Measurements from ENCODE around the gene STK4. TPM values are rescaled to one million over a fixed set of nuclear protein-coding genes. Genes with fewer than 3 reads are reported as not detected.
"Not testable (repeated sequence)": the region's sequence is repeated elsewhere in the genome, so short reads cannot be mapped to it uniquely, and the experiment has no call there.

STK4 gene
- total RNA-seq, 1 donor from 2014 or later: 147 TPM

DNA sequence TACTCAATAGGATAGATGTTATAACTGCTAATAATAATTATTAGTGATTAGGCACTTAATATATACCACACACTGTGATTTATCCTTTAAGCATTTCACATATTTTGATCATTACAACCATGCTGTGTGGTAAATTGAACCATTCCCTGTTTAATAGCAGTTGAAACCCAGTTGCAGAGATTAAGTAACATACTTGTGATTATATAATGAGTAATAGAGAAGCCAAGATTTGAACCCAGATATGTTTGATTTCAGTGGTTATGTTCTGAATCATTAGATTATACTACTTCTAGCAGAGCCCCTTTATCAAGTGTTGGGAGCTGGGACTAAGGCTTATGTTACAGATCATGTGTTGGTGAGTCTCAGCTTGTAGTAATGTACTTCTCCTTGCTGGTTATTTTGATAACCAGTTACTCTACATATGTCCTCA is 44.1 kb downstream of the STK4 start:
- H3K4me3 Mint-ChIP-seq (ENCODE audit: low read depth): no peak overlapping the region
- peaks cover 28% of the 10 kb centered on the region for H3K4me1 Mint-ChIP-seq (ENCODE audit: low read depth)
- peaks cover 74% of the 10 kb centered on the region for H3K36me3 Mint-ChIP-seq (ENCODE audit: low read depth)
- H3K27me3 Mint-ChIP-seq (ENCODE audit: low read depth): no peaks in the 10 kb centered on the region
- DNase-seq (ENCODE audit: low spot score): no peak
- H3K27ac Mint-ChIP-seq: no peak overlapping the region
- H3K9me3 Mint-ChIP-seq: no peaks in the 10 kb centered on the region
- intact Hi-C loops (cut with micrococcal nuclease): no loop called here

DNA sequence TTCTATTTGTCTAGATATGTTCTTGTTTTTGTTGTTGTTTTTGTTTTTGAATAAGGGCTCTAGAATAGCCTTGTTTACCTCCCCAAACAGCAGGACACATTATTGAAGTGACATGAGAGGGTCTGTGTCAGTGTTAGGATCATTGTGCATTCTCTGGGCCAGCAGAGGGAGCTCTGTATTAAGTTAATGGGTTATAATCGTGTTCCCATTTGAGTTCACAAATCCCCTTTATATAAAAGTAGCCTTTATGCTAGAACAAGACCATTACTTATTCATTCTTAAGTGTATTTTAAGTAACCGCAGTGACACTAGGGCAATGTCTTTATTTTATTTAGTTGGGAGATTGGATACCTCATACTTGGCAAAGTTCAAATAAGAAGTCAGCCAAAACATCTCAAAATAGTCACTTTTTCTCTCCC is 44.8 kb downstream of the STK4 start:
- DNase-seq (ENCODE audit: low spot score): no peak
- peak overlapping the region; percentile 14 for H3K27ac Mint-ChIP-seq
- H3K4me1 Mint-ChIP-seq (ENCODE audit: low read depth): peaks cover 34% of the 10 kb centered on the region
- intact Hi-C loops (cut with micrococcal nuclease): no loop called here
- H3K36me3 Mint-ChIP-seq (ENCODE audit: low read depth): peaks cover 75% of the 10 kb centered on the region
- no peaks in the 10 kb centered on the region for H3K27me3 Mint-ChIP-seq (ENCODE audit: low read depth)
- no peak overlapping the region for H3K4me3 Mint-ChIP-seq (ENCODE audit: low read depth)
- H3K9me3 Mint-ChIP-seq: no peaks in the 10 kb centered on the region

DNA sequence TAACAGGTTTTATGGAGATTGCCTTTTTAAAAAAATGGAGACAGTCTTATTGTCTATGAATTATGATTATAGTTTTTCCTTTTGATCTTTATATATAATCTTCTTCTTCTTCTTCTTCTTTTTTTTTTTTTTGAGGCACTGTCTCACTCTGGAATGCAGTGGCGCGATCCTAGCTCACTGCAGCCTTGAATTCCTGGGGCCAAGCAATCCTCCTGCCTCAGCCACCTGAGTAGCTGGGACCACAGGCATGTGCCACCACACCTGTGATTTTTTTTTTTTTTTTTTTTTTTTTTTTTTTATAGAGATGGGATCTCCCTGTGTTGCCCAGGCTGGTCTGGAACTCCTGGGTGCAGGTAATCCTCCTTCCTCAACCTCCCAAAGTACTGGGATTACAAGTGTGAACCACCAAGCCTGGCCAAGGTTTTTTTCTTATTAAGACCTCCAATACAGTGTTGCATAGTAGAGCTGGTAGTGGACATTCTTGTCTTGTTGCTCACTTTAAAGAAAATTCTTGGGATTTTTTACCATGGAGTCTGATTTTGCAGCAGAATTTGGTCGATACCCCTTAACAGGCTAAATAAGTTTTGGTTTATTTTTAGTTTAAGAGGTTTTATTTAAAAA is 46.5 kb downstream of the STK4 start:
- H3K4me3 Mint-ChIP-seq (ENCODE audit: low read depth): no peak overlapping the region
- peaks cover 74% of the 10 kb centered on the region for H3K36me3 Mint-ChIP-seq (ENCODE audit: low read depth)
- intact Hi-C loops (cut with micrococcal nuclease): no loop called here
- no peak for DNase-seq (ENCODE audit: low spot score)
- peaks cover 41% of the 10 kb centered on the region for H3K4me1 Mint-ChIP-seq (ENCODE audit: low read depth)
- no peaks in the 10 kb centered on the region for H3K9me3 Mint-ChIP-seq
- no peaks in the 10 kb centered on the region for H3K27me3 Mint-ChIP-seq (ENCODE audit: low read depth)
- no peak overlapping the region for H3K27ac Mint-ChIP-seq

DNA sequence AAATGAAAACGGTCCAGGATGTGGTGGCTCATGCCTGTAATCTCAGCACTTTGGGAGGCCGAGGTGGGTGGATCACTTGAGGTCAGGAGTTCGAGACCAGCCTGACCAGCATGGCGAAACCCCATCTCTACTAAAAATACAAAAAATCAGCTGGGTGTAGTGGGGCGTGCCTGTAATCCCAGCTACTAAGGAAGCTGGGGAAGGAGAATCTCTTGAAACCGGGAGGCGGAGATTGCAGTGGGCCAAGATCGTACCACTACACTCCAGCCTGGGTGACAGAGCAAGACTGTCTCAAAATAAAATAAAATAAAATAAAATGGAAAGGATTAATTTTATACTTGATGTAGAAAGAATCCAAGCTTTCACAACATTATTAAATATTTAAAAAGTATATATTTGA is 47.8 kb downstream of the STK4 start:
- H3K4me3 Mint-ChIP-seq (ENCODE audit: low read depth); intact Hi-C loops (cut with micrococcal nuclease); H3K9me3 Mint-ChIP-seq; DNase-seq (ENCODE audit: low spot score); H3K27me3 Mint-ChIP-seq (ENCODE audit: low read depth); H3K27ac Mint-ChIP-seq: not testable (repeated sequence)
- Mint-ChIP-seq H3K4me1 (ENCODE audit: low read depth) (peaks cover 41% of the 10 kb centered on the region), H3K36me3 (ENCODE audit: low read depth) (peaks cover 71% of the 10 kb centered on the region)

DNA sequence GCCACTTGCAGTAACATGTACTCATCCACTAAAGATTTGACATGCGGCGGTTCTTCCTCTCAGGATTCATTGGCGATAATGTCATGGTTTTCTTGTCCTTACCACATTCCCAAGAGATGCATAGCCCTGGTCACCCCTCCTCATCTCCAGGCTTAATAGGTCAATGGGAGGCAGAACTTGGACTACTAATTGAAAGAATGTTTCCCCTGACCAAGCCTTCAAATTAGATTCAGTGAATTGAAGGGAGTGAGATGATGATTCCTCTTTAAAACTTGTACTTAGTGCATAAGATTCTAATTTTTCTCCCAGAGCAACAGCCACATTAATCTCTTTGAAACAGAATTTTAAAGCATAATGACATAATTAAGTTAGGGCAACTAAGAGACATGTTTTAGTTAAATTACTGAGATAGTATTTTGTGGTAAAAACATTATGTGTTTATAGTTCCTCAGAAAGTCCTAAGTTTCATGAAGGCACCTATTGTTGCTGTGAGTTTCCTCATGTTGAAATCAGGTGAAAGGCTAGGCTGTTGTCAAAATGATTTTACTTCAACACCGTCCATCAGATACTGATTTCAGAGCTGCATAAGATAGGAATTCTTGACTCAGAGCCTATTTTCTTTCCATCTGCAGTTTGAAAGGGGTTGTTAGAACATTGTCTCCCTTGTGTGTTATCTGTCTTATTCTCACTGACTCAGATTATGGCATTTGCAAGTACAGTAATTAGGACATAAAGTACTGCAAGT is 48.5 kb downstream of the STK4 start:
- intact Hi-C loops (cut with micrococcal nuclease): no loop called here
- Mint-ChIP-seq H3K4me1 (ENCODE audit: low read depth) (peaks cover 39% of the 10 kb centered on the region), H3K36me3 (ENCODE audit: low read depth) (peaks cover 71% of the 10 kb centered on the region), H3K9me3 (no peaks in the 10 kb centered on the region), H3K27ac (peak overlapping the region; percentile 78), H3K27me3 (ENCODE audit: low read depth) (no peaks in the 10 kb centered on the region), H3K4me3 (ENCODE audit: low read depth) (no peak overlapping the region)
- no peak for DNase-seq (ENCODE audit: low spot score)

DNA sequence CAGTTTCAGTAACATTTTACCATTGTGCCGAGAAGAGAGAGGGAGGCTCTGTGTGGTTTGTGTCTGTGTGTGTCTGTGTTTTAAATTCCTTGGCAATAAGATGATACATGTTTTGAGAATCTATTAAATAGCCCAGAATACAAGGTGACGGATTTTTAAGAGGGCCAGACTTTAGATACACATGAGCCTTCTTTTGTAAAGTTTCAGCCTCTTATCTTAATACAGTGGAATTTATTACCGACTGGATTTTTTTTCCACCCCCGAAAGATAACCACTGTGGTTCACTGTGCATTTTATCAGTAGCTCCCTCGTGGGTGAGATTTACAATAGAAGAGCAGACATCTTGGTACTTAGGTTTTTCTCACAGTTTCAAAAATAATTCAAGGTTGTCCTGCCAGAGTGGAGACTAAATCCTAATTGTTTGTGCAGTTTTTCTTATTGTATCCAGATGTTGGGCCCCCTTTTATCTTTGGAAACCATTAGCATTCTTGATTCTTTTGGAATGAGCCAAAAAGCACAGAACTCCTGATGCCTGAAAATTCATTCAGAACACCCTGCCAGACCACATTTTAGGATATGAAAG is 49.9 kb downstream of the STK4 start:
- H3K27ac Mint-ChIP-seq: peak overlapping the region; percentile 78
- peak overlapping the region; percentile 31 for H3K4me3 Mint-ChIP-seq (ENCODE audit: low read depth)
- no peak for DNase-seq (ENCODE audit: low spot score)
- no peaks in the 10 kb centered on the region for H3K27me3 Mint-ChIP-seq (ENCODE audit: low read depth)
- intact Hi-C loops (cut with micrococcal nuclease): no loop called here
- no peaks in the 10 kb centered on the region for H3K9me3 Mint-ChIP-seq
- peaks cover 35% of the 10 kb centered on the region for H3K4me1 Mint-ChIP-seq (ENCODE audit: low read depth)
- peaks cover 71% of the 10 kb centered on the region for H3K36me3 Mint-ChIP-seq (ENCODE audit: low read depth)

DNA sequence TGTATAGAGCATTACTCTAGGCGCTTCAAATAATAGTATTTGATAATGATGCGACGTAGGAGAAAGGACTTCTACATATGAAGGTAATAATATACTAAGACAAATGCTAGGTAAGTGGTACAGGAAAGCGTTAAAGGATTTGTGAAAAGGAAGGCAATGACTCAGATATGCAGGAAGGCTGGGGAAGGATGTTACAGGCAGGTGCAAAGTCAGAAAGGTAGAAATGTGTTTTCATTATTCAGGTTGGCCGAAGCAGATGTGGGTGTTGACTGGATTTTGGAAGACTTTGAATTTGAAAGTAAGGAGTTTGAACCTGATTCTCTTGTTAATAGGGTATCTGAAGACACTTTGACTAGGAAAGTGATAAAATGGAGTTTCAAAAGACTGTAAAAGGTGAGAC is 51.0 kb downstream of the STK4 start:
- DNase-seq (ENCODE audit: low spot score): no peak
- intact Hi-C loops (cut with micrococcal nuclease): no loop called here
- Mint-ChIP-seq H3K27me3 (ENCODE audit: low read depth) (no peaks in the 10 kb centered on the region), H3K4me1 (ENCODE audit: low read depth) (peaks cover 39% of the 10 kb centered on the region), H3K4me3 (ENCODE audit: low read depth) (no peak overlapping the region), H3K36me3 (ENCODE audit: low read depth) (peaks cover 71% of the 10 kb centered on the region), H3K27ac (no peak overlapping the region), H3K9me3 (no peaks in the 10 kb centered on the region)

DNA sequence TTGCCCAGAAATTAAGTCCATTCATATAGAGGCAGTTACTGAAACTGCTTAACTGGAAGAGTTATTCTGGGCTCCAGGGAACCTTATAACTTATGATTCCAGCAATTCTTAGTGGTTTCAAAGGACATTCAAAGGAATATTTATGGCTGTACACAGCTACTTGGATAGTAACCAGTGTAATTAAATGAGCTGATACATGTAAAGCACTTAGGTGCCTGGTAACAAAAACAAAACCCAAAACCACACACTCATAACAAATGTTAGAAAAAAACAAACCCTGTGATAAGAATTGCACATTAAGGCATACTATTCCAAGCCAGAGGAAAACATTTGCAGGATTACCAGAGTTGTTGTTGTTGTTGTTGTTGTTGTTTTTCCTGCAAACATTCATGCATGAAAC is 51.5 kb downstream of the STK4 start:
- Mint-ChIP-seq H3K36me3 (ENCODE audit: low read depth) (peaks cover 75% of the 10 kb centered on the region), H3K9me3 (no peaks in the 10 kb centered on the region), H3K4me3 (ENCODE audit: low read depth) (no peak overlapping the region), H3K4me1 (ENCODE audit: low read depth) (peaks cover 39% of the 10 kb centered on the region), H3K27me3 (ENCODE audit: low read depth) (no peaks in the 10 kb centered on the region), H3K27ac (no peak overlapping the region)
- intact Hi-C loops (cut with micrococcal nuclease): no loop called here
- DNase-seq (ENCODE audit: low spot score): no peak

DNA sequence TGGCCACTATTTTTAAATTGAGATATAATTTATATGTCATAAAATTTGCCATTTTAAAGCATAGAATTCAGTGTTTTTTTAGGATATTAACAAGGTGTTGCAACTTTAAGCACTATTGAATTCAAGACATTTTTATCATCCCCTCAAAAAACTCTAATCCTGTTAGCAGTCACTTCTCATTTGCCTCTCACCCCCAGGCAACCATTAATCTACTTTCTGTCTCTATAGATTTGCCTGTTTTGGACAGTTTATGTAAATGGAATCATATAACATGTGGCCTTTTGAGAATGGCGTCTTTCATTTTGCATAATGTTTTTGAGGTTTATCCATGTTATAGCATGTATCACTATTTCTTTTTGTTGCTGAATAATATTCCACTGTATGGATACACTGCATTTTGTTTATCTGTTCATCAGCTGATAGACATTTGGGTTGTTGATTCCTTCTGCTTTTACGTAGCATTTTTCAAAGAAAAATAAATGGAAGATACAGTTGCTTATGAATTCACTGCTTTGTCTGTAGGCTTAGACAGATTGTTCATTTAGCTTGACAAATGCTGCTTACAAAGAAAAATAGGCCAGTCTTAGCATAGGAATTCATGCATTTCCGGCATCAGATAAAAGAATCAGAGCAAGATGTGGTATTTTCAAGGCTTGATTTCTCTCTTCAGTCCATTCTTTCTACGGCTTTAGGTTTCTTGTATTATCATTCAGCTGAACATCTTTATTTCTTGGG is 52.9 kb downstream of the STK4 start:
- H3K27ac Mint-ChIP-seq: no peak overlapping the region
- peaks cover 76% of the 10 kb centered on the region for H3K36me3 Mint-ChIP-seq (ENCODE audit: low read depth)
- peaks cover 43% of the 10 kb centered on the region for H3K4me1 Mint-ChIP-seq (ENCODE audit: low read depth)

DNA sequence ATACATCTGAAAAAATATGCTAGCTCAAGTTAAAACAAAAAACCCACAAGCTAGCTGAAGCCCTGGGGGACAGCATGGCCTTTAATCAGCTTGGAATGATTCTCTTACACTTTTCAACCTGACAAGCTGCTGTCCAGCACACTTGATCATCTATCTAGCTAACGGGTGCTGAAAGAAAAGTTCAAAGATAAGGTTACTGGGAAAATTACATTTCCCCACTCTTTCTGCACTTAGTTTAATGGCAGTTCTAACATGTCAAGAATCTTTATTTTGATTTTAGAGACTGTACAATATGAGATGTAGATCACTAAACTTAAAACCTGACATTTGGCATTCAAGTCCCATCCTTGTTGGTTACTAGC is 53.4 kb downstream of the STK4 start:
- H3K27me3 Mint-ChIP-seq (ENCODE audit: low read depth): no peaks in the 10 kb centered on the region
- intact Hi-C loops (cut with micrococcal nuclease): no loop called here
- no peak for DNase-seq (ENCODE audit: low spot score)
- H3K27ac Mint-ChIP-seq: no peak overlapping the region
- H3K4me3 Mint-ChIP-seq (ENCODE audit: low read depth): no peak overlapping the region
- H3K9me3 Mint-ChIP-seq: no peaks in the 10 kb centered on the region
- peaks cover 41% of the 10 kb centered on the region for H3K4me1 Mint-ChIP-seq (ENCODE audit: low read depth)
- H3K36me3 Mint-ChIP-seq (ENCODE audit: low read depth): peaks cover 78% of the 10 kb centered on the region

More for the DNA sequence above, 52.9 kb downstream of the STK4 start:
- DNase-seq (ENCODE audit: low spot score): no peak
- Mint-ChIP-seq H3K9me3 (no peaks in the 10 kb centered on the region), H3K27me3 (ENCODE audit: low read depth) (no peaks in the 10 kb centered on the region), H3K4me3 (ENCODE audit: low read depth) (no peak overlapping the region)
- intact Hi-C loops (cut with micrococcal nuclease): no loop called here

DNA sequence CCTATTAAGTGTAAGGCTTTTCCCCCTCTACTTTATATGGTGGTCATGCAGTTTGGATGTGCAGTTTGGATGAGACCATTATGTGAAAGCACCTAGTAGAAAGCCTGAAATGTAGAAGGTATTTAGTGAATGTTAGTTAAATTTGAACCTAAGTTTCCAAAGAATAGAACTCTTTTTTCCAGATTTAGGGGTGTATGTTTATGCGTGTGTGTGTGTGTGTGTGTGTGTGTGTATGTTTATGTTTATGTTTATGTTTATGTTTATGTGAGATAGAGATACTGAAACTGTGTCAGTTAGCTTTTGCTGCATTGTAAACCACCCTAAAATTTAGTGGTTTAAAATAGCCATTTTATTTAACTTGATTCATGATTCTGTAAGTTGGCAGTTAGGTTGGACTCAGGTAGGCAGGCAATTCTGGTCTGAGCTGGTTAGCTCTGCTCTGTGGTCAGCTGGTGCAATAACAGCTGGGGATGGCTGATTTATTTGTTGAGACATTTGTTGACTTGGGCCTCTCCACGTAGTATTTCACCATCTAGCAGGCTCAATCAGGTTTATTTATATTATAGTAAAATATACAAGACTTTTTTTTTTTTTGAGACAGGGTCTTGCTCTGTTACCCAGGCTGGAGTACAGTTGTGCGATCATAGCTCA is 54.0 kb downstream of the STK4 start:
- H3K27me3 Mint-ChIP-seq (ENCODE audit: low read depth): no peaks in the 10 kb centered on the region

DNA sequence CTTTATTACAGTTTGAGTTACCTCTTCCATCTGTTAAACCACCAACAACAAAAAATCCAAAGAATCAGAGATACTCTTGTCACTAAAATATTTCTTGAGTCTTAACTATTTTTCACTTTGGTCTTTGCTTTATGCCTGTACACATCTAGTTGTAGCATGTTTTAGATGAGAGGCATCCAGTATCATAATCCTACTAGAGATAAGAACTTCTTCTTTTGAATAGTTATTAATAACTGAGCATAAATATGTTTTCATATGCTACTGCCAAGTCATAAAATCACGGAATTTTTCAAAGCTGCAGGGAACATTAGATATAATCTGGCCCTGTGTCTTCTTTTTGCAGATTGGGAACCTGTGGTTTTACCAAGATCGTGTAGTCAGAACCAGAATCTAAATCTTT is 55.3 kb downstream of the STK4 start:
- intact Hi-C loops (cut with micrococcal nuclease): no loop called here
- Mint-ChIP-seq H3K27me3 (ENCODE audit: low read depth) (no peaks in the 10 kb centered on the region), H3K4me1 (ENCODE audit: low read depth) (peaks cover 34% of the 10 kb centered on the region), H3K36me3 (ENCODE audit: low read depth) (peaks cover 80% of the 10 kb centered on the region), H3K27ac (no peak overlapping the region), H3K4me3 (ENCODE audit: low read depth) (no peak overlapping the region), H3K9me3 (no peaks in the 10 kb centered on the region)
- no peak for DNase-seq (ENCODE audit: low spot score)

More for the DNA sequence above, 54.0 kb downstream of the STK4 start:
- Mint-ChIP-seq H3K9me3 (no peaks in the 10 kb centered on the region), H3K4me1 (ENCODE audit: low read depth) (peaks cover 37% of the 10 kb centered on the region), H3K4me3 (ENCODE audit: low read depth) (no peak overlapping the region), H3K36me3 (ENCODE audit: low read depth) (peaks cover 78% of the 10 kb centered on the region), H3K27ac (no peak overlapping the region)
- no peak for DNase-seq (ENCODE audit: low spot score)
- intact Hi-C loops (cut with micrococcal nuclease): no loop called here
